Activated T-cell treated with anti-CD3 and anti-CD28 coated beads, Interleukin-2, amount 50 U/mL, for 48 hours (primary cell): Measurements from ENCODE around the gene GIMAP5.
A peak's percentile ranks its signal among the peaks of the same experiment; 100 is the strongest.

Source experiments
- DNase-seq, 2 experiments: peaks; one replicate each; pipeline ENCODE4 v3.0.0-alpha.2; 2020

Gene GIMAP5

GRCh38 chr7:150735596-150736358, 1.4 kb upstream of the GIMAP5 start:
- DNase-seq: no peak

- peak in 1 of 2 experiments; percentile 57 for DNase-seq
These were observed 354 bp upstream of the GIMAP5 start for GRCh38 chr7:150736864-150737263.

- peak in 1 of 2 experiments; percentile 55 for DNase-seq
These were observed 874 bp downstream of the GIMAP5 start for GRCh38 chr7:150738092-150738491.

- DNase-seq: peak in 1 of 2 experiments; percentile 44
These were observed 1.4 kb downstream of the GIMAP5 start for GRCh38 chr7:150738591-150739001.

- no peak for DNase-seq
These were observed 1.8 kb downstream of the GIMAP5 start for GRCh38 chr7:150739033-150739432.

- peak in 1 of 2 experiments; percentile 53 for DNase-seq
These were observed 2.8 kb downstream of the GIMAP5 start for GRCh38 chr7:150740053-150740452.

GRCh38 chr7:150742286-150742968, 5.2 kb downstream of the GIMAP5 start:
- peak in 1 of 2 experiments; percentile 52 for DNase-seq

- DNase-seq: peak in 1 of 2 experiments; percentile 28
These were observed 6.9 kb downstream of the GIMAP5 start for GRCh38 chr7:150744041-150744656.

- DNase-seq: peak in 1 of 2 experiments; percentile 35
These were observed 7.9 kb downstream of the GIMAP5 start for GRCh38 chr7:150745086-150745485.

- no peak for DNase-seq
These were observed 8.7 kb downstream of the GIMAP5 start for GRCh38 chr7:150745876-150746275.

- DNase-seq: no peak
These were observed 9.7 kb downstream of the GIMAP5 start for GRCh38 chr7:150746921-150747320.

GRCh38 chr7:150748376-150748775, 11.2 kb downstream of the GIMAP5 start:
- DNase-seq: no peak

- no peak for DNase-seq
These were observed 14.5 kb downstream of the GIMAP5 start for GRCh38 chr7:150751702-150752101.

- peak in 1 of 2 experiments; percentile 28 for DNase-seq
These were observed 16.0 kb downstream of the GIMAP5 start for GRCh38 chr7:150753239-150753638.

- peak; percentile 44 to 51 for DNase-seq
These were observed 16.8 kb downstream of the GIMAP5 start for GRCh38 chr7:150753826-150754603.

GRCh38 chr7:150754951-150755350, 17.7 kb downstream of the GIMAP5 start:
- DNase-seq: peak; percentile 44 to 45

GRCh38 chr7:150755473-150756099, 18.4 kb downstream of the GIMAP5 start:
- peak; percentile 68 to 75 for DNase-seq

- DNase-seq: peak; percentile 33 to 38
These were observed 18.9 kb downstream of the GIMAP5 start for GRCh38 chr7:150756166-150756565.

GRCh38 chr7:150756858-150757257, 19.6 kb downstream of the GIMAP5 start:
- no peak for DNase-seq

- DNase-seq: no peak
These were observed 22.3 kb downstream of the GIMAP5 start for GRCh38 chr7:150759479-150759878.

GRCh38 chr7:150766334-150766709, 29.1 kb downstream of the GIMAP5 start:
- no peak for DNase-seq

- no peak for DNase-seq
These were observed 32.5 kb downstream of the GIMAP5 start for GRCh38 chr7:150769768-150770167.
